ENCODE data around the gene ANKRD27.
"Not testable (repeated sequence)": the region's sequence is repeated elsewhere in the genome, so short reads cannot be mapped to it uniquely, and the experiment has no call there.

GRCh38 chr19:32716203-32716602 lies 41.2 kb upstream of the ANKRD27 start:
- TF ChIP-seq POLR2A (IDR thresholded peaks at IDR 0.05; ENCODE audit: low read length); GATA1 (IDR thresholded peaks at IDR 0.05; ENCODE audit: low read depth, low read length): not testable (repeated sequence)

All from erythroblast (primary cell).